Measurements from ENCODE around the gene AZGP1.
"Not testable (repeated sequence)": the region's sequence is repeated elsewhere in the genome, so short reads cannot be mapped to it uniquely, and the experiment has no call there.

GRCh38 chr7:99980448-99980872, 4.6 kb upstream of the AZGP1 start:
- not testable (repeated sequence) for TF ChIP-seq TAF1 (IDR thresholded peaks at IDR 0.05; ENCODE audit: low read depth, low read length); POLR2AphosphoS5 (IDR thresholded peaks at IDR 0.05; ENCODE audit: low read depth, low read length); PAX5 (IDR thresholded peaks at IDR 0.05; ENCODE audit: insufficient read depth, low read length, severe bottlenecking); SPI1 (IDR thresholded peaks at IDR 0.05; ENCODE audit: low read depth, low read length); POLR2A (IDR thresholded peaks at IDR 0.05; ENCODE audit: low read depth, low read length)

Data from GM12891 (cell line).